HepG2 (cell line): ENCODE results near the gene PEX13. TPM values are rescaled to one million over a fixed set of nuclear protein-coding genes. Genes with fewer than 3 reads are reported as not detected.
A peak's percentile ranks its signal among the peaks of the same experiment; 100 is the strongest.

Experiments
- TBL1XR1 ChIP-seq: fragments of 150-350 bp; IDR thresholded peaks from 2 replicates; pipeline ENCODE4 v1.6.1; 2014; ENCODE audit warnings: borderline replicate concordance, low read length; ENCODE audit not compliant: partially characterized antibody
- ZNF10 ChIP-seq: sonication (generic); formaldehyde crosslinking; IDR thresholded peaks from 2 replicates; pipeline ENCODE4 v1.4.0; 2020; ENCODE audit warnings: mild to moderate bottlenecking, low read depth, missing genetic modification reagents, borderline replicate concordance
- ZNF232 ChIP-seq: sonication (generic); formaldehyde crosslinking; IDR thresholded peaks from 2 replicates; pipeline ENCODE4 v1.4.0; 2020; ENCODE audit warnings: missing genetic modification reagents, borderline replicate concordance
- ZNF562 ChIP-seq: sonication (generic); formaldehyde crosslinking; IDR thresholded peaks from 2 replicates; pipeline ENCODE4 v1.8.0; 2022; ENCODE audit warnings: missing genetic modification reagents, borderline replicate concordance
- ZNF687 ChIP-seq: sonication (generic); formaldehyde crosslinking; IDR thresholded peaks from 2 replicates; pipeline ENCODE4 v1.5.1; 2020; ENCODE audit warnings: mild to moderate bottlenecking, missing genetic modification reagents, moderate library complexity
- ZNF747 ChIP-seq: sonication (generic); formaldehyde crosslinking; IDR thresholded peaks from 2 replicates; pipeline ENCODE4 v1.8.1; 2023; ENCODE audit warnings: missing genetic modification reagents, mild to moderate bottlenecking, borderline replicate concordance
- polyA plus RNA-seq, 8 experiments: library from polyadenylated mRNA; depleted of rRNA in 3 of 8; stranded (reverse) in 7 of 8; unstranded in 1 of 8; fragments of >200 nt; fragmentation: Illumina TruSeq in 4 of 8; extraction: Trizol in 4 of 8; gene quantifications; 2 replicates each; pipeline versions ENCODE4 v1.2.1 to v1.2.3, GENCODE V29; 2011 to 2016; ENCODE audit warnings: low read depth in 4 of 8, missing spikeins in 1 of 8, mixed read lengths in 1 of 8; ENCODE audit not compliant: insufficient read depth in 1 of 8
- total RNA-seq, 5 experiments: library from RNA; depleted of rRNA; stranded (reverse); fragments of >200 nt; fragmentation: Illumina TruSeq; extraction: Trizol; gene quantifications; 2 replicates each; pipeline ENCODE4 v1.2.3, GENCODE V29; 2016; ENCODE audit warnings: low read depth in 1 of 5
- TF ChIP-seq, protein P1 (sequence below): sonication (generic); formaldehyde crosslinking; IDR thresholded peaks from one replicate; pipeline ENCODE4 v1.5.1; 2020; ENCODE audit warnings: mild to moderate bottlenecking, missing genetic modification reagents; ENCODE audit errors: not compliant biosample characterization
- TF ChIP-seq, protein P2 (sequence below): sonication (generic); formaldehyde crosslinking; IDR thresholded peaks from 2 replicates; pipeline ENCODE4 v1.4.0; 2020; ENCODE audit warnings: missing genetic modification reagents
- TF ChIP-seq, protein P3 (sequence below): sonication (generic); formaldehyde crosslinking; IDR thresholded peaks from 2 replicates; pipeline ENCODE4 v1.5.1; 2020; ENCODE audit warnings: missing genetic modification reagents, mild to moderate bottlenecking, borderline replicate concordance
- TF ChIP-seq, protein P4 (sequence below): IDR thresholded peaks from 2 replicates; pipeline ENCODE4 v1.6.1; 2016; ENCODE audit warnings: mild to moderate bottlenecking, missing biosample characterization, missing genetic modification reagents

Gene PEX13
- total and polyA plus RNA-seq, 2 of the 13 experiments (the other 11 are each of a cell fraction or from before 2014, with no cell fraction given) = 47.9 to 75.9 TPM

DNA sequence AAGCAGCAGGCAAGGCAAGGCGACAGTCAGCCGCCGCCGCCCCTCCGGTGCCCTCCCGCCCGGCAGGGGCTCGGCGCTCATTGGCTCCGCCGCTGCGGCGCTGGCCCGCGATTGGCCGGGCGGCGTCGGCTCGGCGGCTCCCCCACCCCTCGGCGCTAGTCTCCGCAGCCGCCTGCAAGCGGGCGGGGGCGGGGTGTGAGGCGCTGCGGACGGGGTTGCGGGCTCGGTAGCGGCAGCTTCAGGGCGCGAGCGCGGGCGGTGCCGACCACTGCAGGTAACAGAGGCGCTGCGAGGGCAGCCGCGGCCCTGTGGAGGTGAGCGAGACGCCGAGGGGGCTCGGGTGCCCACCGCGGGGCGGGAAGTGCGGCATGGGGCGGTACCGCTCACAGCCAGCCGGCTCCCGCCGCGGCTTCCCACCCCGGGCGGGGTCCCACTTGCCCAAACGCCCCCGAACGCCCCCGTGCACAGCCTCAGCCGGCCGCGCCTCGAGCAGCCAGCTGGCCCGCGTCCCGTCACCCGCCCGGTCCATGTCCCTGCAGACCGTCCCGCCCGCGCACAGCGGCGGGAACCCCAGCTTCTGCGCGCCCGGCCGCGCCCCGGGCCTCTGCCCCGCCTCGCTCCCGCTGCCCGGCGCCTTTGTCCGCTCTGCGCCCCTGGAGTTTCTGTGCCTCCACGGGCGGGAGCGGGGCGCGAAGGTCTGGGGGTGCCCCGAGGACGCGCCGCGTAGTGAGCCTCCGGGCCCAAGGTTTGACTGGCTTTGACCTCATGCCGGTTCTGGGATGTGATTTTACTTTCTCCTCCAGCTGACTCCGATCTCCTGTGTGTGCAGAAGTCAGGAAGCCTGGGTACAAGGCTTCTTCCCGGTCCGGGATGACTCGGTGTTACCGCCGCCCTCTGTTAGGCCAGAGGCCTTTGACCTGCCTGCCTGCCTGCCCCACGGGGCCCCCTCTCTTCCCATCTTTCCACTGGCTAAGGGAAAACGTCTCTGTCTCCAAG is 48.5 kb downstream of the PEX13 start, which contains the start of gene SANBR (continued):
- TF ChIP-seq, protein P1, sequence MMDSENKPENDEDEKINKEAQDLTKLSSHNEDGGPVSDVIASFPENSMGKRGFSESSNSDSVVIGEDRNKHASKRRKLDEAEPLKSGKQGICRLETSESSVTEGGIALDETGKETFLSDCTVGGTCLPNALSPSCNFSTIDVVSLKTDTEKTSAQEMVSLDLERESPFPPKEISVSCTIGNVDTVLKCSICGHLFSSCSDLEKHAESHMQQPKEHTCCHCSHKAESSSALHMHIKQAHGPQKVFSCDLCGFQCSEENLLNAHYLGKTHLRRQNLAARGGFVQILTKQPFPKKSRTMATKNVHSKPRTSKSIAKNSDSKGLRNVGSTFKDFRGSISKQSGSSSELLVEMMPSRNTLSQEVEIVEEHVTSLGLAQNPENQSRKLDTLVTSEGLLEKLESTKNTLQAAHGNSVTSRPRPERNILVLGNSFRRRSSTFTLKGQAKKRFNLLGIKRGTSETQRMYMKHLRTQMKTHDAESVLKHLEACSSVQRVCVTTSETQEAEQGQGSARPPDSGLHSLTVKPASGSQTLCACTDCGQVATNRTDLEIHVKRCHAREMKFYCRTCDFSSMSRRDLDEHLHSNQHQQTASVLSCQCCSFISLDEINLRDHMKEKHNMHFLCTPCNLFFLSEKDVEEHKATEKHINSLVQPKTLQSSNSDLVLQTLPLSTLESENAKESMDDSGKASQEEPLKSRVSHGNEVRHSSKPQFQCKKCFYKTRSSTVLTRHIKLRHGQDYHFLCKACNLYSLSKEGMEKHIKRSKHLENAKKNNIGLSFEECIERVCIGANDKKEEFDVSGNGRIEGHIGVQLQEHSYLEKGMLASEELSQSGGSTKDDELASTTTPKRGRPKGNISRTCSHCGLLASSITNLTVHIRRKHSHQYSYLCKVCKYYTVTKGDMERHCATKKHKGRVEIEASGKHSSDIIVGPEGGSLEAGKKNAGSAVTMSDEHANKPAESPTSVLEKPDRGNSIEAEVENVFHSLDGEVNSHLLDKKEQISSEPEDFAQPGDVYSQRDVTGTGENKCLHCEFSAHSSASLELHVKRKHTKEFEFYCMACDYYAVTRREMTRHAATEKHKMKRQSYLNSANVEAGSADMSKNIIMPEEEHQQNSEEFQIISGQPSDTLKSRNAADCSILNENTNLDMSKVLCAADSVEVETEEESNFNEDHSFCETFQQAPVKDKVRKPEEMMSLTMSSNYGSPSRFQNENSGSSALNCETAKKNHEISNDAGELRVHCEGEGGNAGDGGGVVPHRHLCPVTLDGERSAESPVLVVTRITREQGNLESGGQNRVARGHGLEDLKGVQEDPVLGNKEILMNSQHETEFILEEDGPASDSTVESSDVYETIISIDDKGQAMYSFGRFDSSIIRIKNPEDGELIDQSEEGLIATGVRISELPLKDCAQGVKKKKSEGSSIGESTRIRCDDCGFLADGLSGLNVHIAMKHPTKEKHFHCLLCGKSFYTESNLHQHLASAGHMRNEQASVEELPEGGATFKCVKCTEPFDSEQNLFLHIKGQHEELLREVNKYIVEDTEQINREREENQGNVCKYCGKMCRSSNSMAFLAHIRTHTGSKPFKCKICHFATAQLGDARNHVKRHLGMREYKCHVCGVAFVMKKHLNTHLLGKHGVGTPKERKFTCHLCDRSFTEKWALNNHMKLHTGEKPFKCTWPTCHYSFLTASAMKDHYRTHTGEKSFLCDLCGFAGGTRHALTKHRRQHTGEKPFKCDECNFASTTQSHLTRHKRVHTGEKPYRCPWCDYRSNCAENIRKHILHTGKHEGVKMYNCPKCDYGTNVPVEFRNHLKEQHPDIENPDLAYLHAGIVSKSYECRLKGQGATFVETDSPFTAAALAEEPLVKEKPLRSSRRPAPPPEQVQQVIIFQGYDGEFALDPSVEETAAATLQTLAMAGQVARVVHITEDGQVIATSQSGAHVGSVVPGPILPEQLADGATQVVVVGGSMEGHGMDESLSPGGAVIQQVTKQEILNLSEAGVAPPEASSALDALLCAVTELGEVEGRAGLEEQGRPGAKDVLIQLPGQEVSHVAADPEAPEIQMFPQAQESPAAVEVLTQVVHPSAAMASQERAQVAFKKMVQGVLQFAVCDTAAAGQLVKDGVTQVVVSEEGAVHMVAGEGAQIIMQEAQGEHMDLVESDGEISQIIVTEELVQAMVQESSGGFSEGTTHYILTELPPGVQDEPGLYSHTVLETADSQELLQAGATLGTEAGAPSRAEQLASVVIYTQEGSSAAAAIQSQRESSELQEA (CRISPR knock-in tag) = peak; percentile 76
- TF ChIP-seq ZNF10 (CRISPR knock-in tag) (no peak), ZNF747 (CRISPR knock-in tag) (no peak; the same call in 1 of the 2 replicates), ZNF232 (CRISPR knock-in tag) (no peak), ZNF562 (no peak), ZNF687 (CRISPR knock-in tag) (peak; percentile 88), TBL1XR1 (no peak)
- TF ChIP-seq, protein P2, sequence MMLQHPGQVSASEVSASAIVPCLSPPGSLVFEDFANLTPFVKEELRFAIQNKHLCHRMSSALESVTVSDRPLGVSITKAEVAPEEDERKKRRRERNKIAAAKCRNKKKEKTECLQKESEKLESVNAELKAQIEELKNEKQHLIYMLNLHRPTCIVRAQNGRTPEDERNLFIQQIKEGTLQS (CRISPR knock-in tag) = 0 out of 2 replicates have a peak, but pooled peaks have one; percentile 48
- TF ChIP-seq, protein P3, sequence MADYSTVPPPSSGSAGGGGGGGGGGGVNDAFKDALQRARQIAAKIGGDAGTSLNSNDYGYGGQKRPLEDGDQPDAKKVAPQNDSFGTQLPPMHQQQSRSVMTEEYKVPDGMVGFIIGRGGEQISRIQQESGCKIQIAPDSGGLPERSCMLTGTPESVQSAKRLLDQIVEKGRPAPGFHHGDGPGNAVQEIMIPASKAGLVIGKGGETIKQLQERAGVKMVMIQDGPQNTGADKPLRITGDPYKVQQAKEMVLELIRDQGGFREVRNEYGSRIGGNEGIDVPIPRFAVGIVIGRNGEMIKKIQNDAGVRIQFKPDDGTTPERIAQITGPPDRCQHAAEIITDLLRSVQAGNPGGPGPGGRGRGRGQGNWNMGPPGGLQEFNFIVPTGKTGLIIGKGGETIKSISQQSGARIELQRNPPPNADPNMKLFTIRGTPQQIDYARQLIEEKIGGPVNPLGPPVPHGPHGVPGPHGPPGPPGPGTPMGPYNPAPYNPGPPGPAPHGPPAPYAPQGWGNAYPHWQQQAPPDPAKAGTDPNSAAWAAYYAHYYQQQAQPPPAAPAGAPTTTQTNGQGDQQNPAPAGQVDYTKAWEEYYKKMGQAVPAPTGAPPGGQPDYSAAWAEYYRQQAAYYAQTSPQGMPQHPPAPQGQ (CRISPR knock-in tag) = 0 out of 2 replicates have a peak, but pooled peaks have one; percentile 49
- TF ChIP-seq, protein P4, sequence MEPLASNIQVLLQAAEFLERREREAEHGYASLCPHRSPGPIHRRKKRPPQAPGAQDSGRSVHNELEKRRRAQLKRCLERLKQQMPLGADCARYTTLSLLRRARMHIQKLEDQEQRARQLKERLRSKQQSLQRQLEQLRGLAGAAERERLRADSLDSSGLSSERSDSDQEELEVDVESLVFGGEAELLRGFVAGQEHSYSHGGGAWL (CRISPR knock-in tag) = peak; percentile 64; the same call in 1 of the 2 replicates
